ENCODE data around the gene FTCDNL1. TPM values are rescaled to one million over a fixed set of nuclear protein-coding genes. Genes with fewer than 3 reads are reported as not detected.
A peak's percentile ranks its signal among the peaks of the same experiment; 100 is the strongest.

Gene FTCDNL1
- total and polyA plus RNA-seq, 2 of the 13 experiments (the other 11 are each of a cell fraction or from before 2014, with no cell fraction given): 0.98 to 1.4 TPM

DNA sequence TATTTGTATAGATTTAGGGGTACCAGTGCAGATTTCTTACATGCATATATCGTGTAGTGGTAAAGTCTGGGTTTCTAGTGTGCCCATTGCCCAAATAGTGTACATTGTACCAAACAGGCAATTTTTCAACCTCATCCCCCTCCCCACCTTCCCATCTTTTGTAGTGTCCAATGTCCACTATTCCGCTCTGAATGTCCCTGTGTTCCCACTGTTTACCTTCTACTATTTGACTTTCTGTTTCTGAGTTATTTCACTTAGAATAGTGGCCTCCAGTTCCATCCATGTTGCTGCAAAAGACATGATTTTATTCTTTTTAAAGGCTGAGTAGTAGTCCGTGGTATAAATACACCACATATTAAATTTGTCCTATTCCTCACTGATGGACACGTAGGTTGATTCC, 132.9 kb downstream of the FTCDNL1 start (continued):
- TF ChIP-seq, protein P1, sequence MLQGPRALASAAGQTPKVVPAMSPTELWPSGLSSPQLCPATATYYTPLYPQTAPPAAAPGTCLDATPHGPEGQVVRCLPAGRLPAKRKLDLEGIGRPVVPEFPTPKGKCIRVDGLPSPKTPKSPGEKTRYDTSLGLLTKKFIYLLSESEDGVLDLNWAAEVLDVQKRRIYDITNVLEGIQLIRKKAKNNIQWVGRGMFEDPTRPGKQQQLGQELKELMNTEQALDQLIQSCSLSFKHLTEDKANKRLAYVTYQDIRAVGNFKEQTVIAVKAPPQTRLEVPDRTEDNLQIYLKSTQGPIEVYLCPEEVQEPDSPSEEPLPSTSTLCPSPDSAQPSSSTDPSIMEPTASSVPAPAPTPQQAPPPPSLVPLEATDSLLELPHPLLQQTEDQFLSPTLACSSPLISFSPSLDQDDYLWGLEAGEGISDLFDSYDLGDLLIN (CRISPR knock-in tag; IDR thresholded peaks at IDR 0.05; ENCODE audit: borderline replicate concordance): no peak
- TF ChIP-seq ZNF619 (CRISPR knock-in tag; IDR thresholded peaks at IDR 0.05) (no peak), ZNF629 (CRISPR knock-in tag; conservative IDR thresholded peaks at IDR 0.05) (peak; percentile 94), PPARG (CRISPR knock-in tag; conservative IDR thresholded peaks at IDR 0.05) (no peak), ZSCAN21 (CRISPR knock-in tag; IDR thresholded peaks at IDR 0.05; ENCODE audit: borderline replicate concordance) (no peak), EHMT2 (IDR thresholded peaks at IDR 0.05; ENCODE audit: borderline replicate concordance, low read depth, low read length) (peak; percentile 62; the same call in 1 of the 2 replicates), ZSCAN29 (CRISPR knock-in tag; conservative IDR thresholded peaks at IDR 0.05) (peak; percentile 73; the same call in 1 of the 2 replicates), CREB1 (IDR thresholded peaks at IDR 0.05) (no peak), CREB1 (CRISPR knock-in tag; IDR thresholded peaks at IDR 0.05) (0 out of 2 replicates have a peak, but pooled peaks have one; percentile 19), ZNF292 (CRISPR knock-in tag; IDR thresholded peaks at IDR 0.05; ENCODE audit: borderline replicate concordance, low read depth) (peak; percentile 41; the same call in 1 of the 2 replicates), ZNF556 (CRISPR knock-in tag; IDR thresholded peaks at IDR 0.05; ENCODE audit: borderline replicate concordance) (0 out of 2 replicates have a peak, but pooled peaks have one; percentile 26), ZNF644 (CRISPR knock-in tag; IDR thresholded peaks at IDR 0.05; ENCODE audit: low read depth) (peak; percentile 54; the same call in 1 of the 2 replicates), ZNF792 (CRISPR knock-in tag; IDR thresholded peaks at IDR 0.05) (0 out of 2 replicates have a peak, but pooled peaks have one; percentile 35), FOXA1 (IDR thresholded peaks at IDR 0.05) (peak; percentile 53; the same call in 1 of the 2 replicates), FOXA1 (CRISPR knock-in tag; IDR thresholded peaks at IDR 0.05) (peak; percentile 85), RFX1 (IDR thresholded peaks at IDR 0.05) (no peak), SOX5 (CRISPR knock-in tag; IDR thresholded peaks at IDR 0.05; ENCODE audit: borderline replicate concordance) (peak; percentile 53), ZMYM3 (CRISPR knock-in tag; IDR thresholded peaks at IDR 0.05) (peak; percentile 90), MED13 (CRISPR knock-in tag; IDR thresholded peaks at IDR 0.05) (no peak), ZMYM2 (CRISPR knock-in tag; IDR thresholded peaks at IDR 0.05) (peak; percentile 83)
- TF ChIP-seq, protein P2, sequence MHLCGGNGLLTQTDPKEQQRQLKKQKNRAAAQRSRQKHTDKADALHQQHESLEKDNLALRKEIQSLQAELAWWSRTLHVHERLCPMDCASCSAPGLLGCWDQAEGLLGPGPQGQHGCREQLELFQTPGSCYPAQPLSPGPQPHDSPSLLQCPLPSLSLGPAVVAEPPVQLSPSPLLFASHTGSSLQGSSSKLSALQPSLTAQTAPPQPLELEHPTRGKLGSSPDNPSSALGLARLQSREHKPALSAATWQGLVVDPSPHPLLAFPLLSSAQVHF (CRISPR knock-in tag; IDR thresholded peaks at IDR 0.05): no peak
- TF ChIP-seq, protein P3, sequence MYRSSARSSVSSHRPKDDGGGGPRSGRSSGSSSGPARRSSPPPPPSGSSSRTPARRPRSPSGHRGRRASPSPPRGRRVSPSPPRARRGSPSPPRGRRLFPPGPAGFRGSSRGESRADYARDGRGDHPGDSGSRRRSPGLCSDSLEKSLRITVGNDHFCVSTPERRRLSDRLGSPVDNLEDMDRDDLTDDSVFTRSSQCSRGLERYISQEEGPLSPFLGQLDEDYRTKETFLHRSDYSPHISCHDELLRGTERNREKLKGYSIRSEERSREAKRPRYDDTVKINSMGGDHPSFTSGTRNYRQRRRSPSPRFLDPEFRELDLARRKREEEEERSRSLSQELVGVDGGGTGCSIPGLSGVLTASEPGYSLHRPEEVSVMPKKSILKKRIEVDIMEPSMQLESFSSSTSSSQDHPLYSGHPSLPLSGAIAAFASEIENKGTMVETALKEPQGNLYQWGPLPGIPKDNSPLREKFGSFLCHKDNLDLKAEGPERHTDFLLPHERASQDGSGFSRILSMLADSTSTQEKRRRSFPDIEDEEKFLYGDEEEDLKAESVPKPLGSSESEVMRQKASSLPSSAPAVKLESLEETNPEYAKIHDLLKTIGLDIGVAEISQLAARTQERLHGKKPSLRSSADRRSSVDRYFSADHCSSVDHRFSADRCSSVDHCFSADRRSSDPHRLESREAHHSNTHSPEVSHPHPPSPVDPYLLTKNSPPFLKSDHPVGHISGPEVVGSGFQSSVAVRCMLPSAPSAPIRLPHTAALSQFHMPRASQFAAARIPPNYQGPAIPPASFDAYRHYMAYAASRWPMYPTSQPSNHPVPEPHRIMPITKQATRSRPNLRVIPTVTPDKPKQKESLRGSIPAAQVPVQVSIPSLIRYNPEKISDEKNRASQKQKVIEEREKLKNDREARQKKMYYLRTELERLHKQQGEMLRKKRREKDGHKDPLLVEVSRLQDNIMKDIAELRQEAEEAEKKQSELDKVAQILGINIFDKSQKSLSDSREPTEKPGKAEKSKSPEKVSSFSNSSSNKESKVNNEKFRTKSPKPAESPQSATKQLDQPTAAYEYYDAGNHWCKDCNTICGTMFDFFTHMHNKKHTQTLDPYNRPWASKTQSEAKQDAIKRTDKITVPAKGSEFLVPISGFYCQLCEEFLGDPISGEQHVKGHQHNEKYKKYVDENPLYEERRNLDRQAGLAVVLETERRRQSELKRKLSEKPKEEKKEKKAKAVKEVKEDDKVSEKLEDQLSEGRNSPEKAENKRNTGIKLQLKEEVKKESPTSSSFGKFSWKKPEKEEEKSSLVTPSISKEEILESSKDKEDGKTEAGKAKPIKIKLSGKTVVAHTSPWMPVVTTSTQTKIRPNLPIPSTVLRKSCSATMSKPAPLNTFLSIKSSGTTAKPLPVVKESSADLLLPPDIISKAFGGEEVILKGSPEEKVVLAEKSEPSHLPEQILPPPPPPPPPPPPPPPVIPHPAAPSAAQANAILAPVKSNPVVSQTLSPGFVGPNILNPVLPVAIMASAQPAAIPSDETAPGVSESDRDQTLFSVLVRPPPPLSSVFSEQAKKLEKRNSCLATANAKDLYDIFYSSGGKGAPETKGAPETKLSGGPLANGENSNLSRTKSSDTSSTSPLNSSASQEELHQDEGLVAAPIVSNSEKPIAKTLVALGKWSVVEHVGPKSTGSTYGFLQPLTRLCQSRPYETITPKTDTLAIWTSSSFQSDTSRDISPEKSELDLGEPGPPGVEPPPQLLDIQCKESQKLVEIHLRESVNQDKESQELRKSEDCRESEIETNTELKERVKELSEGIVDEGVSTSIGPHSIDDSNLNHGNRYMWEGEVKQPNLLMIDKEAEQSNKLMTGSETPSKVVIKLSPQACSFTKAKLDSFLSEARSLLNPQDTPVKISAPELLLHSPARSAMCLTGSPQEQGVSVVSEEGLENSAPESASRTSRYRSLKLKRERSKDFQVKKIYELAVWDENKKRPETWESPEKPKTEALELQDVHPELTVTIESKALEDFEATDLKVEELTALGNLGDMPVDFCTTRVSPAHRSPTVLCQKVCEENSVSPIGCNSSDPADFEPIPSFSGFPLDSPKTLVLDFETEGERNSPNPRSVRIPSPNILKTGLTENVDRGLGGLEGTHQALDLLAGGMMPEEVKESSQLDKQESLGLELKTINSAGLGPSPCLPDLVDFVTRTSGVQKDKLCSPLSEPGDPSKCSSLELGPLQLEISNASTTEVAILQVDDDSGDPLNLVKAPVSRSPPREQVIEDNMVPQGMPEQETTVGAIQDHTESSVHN (CRISPR knock-in tag; IDR thresholded peaks at IDR 0.05): no peak
